HepG2 (cell line): ENCODE data around the gene FRK. TPM values are rescaled to one million over a fixed set of nuclear protein-coding genes. Genes with fewer than 3 reads are reported as not detected.

ENCODE experiments used
- AHR ChIP-seq: IDR thresholded peaks from 2 replicates; pipeline ENCODE4 v1.6.1; 2018; ENCODE audit warnings: missing genetic modification reagents, missing compliant biosample characterization
- IKZF5 ChIP-seq: IDR thresholded peaks from 2 replicates; pipeline ENCODE4 v1.6.1; 2018; ENCODE audit warnings: missing genetic modification reagents, mild to moderate bottlenecking, missing compliant biosample characterization
- KAT7 ChIP-seq: IDR thresholded peaks from 2 replicates; pipeline ENCODE4 v1.6.1; 2018; ENCODE audit warnings: borderline replicate concordance, missing compliant biosample characterization
- MAZ ChIP-seq, 2 experiments: sonication (generic) in 1 of 2; formaldehyde crosslinking in 1 of 2; IDR thresholded peaks; 2 replicates each; pipeline versions ENCODE4 v1.5.0 to v1.6.1; 2012 to 2020; ENCODE audit warnings: low read depth in 2 of 2, mild to moderate bottlenecking in 2 of 2, borderline replicate concordance in 1 of 2, improper control_type of control experiment in 1 of 2, low read length in 1 of 2, missing genetic modification reagents in 1 of 2, moderate library complexity in 1 of 2
- MYNN ChIP-seq: sonication (generic); formaldehyde crosslinking; IDR thresholded peaks from 2 replicates; pipeline ENCODE4 v1.4.0; 2020; ENCODE audit warnings: mild to moderate bottlenecking, low read depth, missing genetic modification reagents
- MZF1 ChIP-seq: sonication (generic); formaldehyde crosslinking; IDR thresholded peaks from 2 replicates; pipeline ENCODE4 v1.8.1; 2023; ENCODE audit warnings: mild to moderate bottlenecking, missing genetic modification reagents, borderline replicate concordance
- PATZ1 ChIP-seq: sonication (generic); formaldehyde crosslinking; IDR thresholded peaks from 2 replicates; pipeline ENCODE4 v1.4.0; 2020; ENCODE audit warnings: missing genetic modification reagents
- PCBP1 ChIP-seq: fragments of 200-400 bp; formaldehyde crosslinking; IDR thresholded peaks from 2 replicates; pipeline ENCODE4 v1.6.1; 2017; ENCODE audit warnings: mild to moderate bottlenecking, low read depth, low read length, borderline replicate concordance
- POLR2AphosphoS2 ChIP-seq: IDR thresholded peaks from 2 replicates; pipeline ENCODE4 v1.6.1; 2011; ENCODE audit warnings: low read depth, low read length, improper control_type of control experiment
- POLR2G ChIP-seq: fragments of 200-400 bp; formaldehyde crosslinking; IDR thresholded peaks from 2 replicates; pipeline ENCODE4 v1.6.1; 2018; ENCODE audit warnings: mild to moderate bottlenecking, low read depth, low read length, moderate library complexity
- SKI ChIP-seq: fragments of 450-650 bp; IDR thresholded peaks from one replicate; pipeline ENCODE4 v1.6.1; 2018; ENCODE audit warnings: mild to moderate bottlenecking; ENCODE audit not compliant: partially characterized antibody
- TCF7L2 ChIP-seq: IDR thresholded peaks from 2 replicates; pipeline ENCODE4 v1.6.1; 2011; ENCODE audit warnings: mild to moderate bottlenecking, low read depth, low read length, moderate library complexity
- THAP11 ChIP-seq: IDR thresholded peaks from 2 replicates; pipeline ENCODE4 v1.6.1; 2016; ENCODE audit warnings: missing biosample characterization, missing genetic modification reagents
- TRIM22 ChIP-seq: fragments of 450-650 bp; IDR thresholded peaks from 2 replicates; pipeline ENCODE4 v1.6.1; 2017
- ZFP90 ChIP-seq: sonication (generic); formaldehyde crosslinking; IDR thresholded peaks from 2 replicates; pipeline ENCODE4 v1.8.0; 2022; ENCODE audit warnings: missing genetic modification reagents, mild to moderate bottlenecking, inconsistent platforms, borderline replicate concordance
- ZNF446 ChIP-seq: sonication (generic); formaldehyde crosslinking; IDR thresholded peaks from 2 replicates; pipeline ENCODE4 v1.5.0; 2020; ENCODE audit warnings: mild to moderate bottlenecking, missing genetic modification reagents
- ZNF510 ChIP-seq: sonication (generic); formaldehyde crosslinking; IDR thresholded peaks from 2 replicates; pipeline ENCODE4 v1.4.0; 2020; ENCODE audit warnings: low read depth, mild to moderate bottlenecking, missing genetic modification reagents
- polyA plus RNA-seq, 8 experiments: library from polyadenylated mRNA; depleted of rRNA in 3 of 8; stranded (reverse) in 7 of 8; unstranded in 1 of 8; fragments of >200 nt; fragmentation: Illumina TruSeq in 4 of 8; extraction: Trizol in 4 of 8; gene quantifications; 2 replicates each; pipeline versions ENCODE4 v1.2.1 to v1.2.3, GENCODE V29; 2011 to 2016; ENCODE audit warnings: low read depth in 4 of 8, missing spikeins in 1 of 8, mixed read lengths in 1 of 8; ENCODE audit not compliant: insufficient read depth in 1 of 8
- total RNA-seq, 5 experiments: library from RNA; depleted of rRNA; stranded (reverse); fragments of >200 nt; fragmentation: Illumina TruSeq; extraction: Trizol; gene quantifications; 2 replicates each; pipeline ENCODE4 v1.2.3, GENCODE V29; 2016; ENCODE audit warnings: low read depth in 1 of 5
- TF ChIP-seq, protein P1 (sequence below): sonication (generic); formaldehyde crosslinking; IDR thresholded peaks from 2 replicates; pipeline ENCODE4 v1.8.0; 2022; ENCODE audit warnings: missing genetic modification reagents, mild to moderate bottlenecking, moderate library complexity, borderline replicate concordance
- TF ChIP-seq, protein P2 (sequence below): conservative IDR thresholded peaks from 2 replicates; pipeline ENCODE4 v1.6.1; 2018; ENCODE audit warnings: missing genetic modification reagents
- TF ChIP-seq, protein P3 (sequence below): IDR thresholded peaks from 2 replicates; pipeline ENCODE4 v1.6.1; 2016; ENCODE audit warnings: missing genetic modification reagents, missing compliant biosample characterization

Gene FRK
- total and polyA plus RNA-seq, 2 of the 13 experiments (the other 11 are each of a cell fraction or from before 2014, with no cell fraction given), result 1.3 to 2.9 TPM

- TF ChIP-seq, protein P1, sequence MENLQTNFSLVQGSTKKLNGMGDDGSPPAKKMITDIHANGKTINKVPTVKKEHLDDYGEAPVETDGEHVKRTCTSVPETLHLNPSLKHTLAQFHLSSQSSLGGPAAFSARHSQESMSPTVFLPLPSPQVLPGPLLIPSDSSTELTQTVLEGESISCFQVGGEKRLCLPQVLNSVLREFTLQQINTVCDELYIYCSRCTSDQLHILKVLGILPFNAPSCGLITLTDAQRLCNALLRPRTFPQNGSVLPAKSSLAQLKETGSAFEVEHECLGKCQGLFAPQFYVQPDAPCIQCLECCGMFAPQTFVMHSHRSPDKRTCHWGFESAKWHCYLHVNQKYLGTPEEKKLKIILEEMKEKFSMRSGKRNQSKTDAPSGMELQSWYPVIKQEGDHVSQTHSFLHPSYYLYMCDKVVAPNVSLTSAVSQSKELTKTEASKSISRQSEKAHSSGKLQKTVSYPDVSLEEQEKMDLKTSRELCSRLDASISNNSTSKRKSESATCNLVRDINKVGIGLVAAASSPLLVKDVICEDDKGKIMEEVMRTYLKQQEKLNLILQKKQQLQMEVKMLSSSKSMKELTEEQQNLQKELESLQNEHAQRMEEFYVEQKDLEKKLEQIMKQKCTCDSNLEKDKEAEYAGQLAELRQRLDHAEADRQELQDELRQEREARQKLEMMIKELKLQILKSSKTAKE (CRISPR knock-in tag), result no peak
- TF ChIP-seq TCF7L2, result no peak
- TF ChIP-seq, protein P2, sequence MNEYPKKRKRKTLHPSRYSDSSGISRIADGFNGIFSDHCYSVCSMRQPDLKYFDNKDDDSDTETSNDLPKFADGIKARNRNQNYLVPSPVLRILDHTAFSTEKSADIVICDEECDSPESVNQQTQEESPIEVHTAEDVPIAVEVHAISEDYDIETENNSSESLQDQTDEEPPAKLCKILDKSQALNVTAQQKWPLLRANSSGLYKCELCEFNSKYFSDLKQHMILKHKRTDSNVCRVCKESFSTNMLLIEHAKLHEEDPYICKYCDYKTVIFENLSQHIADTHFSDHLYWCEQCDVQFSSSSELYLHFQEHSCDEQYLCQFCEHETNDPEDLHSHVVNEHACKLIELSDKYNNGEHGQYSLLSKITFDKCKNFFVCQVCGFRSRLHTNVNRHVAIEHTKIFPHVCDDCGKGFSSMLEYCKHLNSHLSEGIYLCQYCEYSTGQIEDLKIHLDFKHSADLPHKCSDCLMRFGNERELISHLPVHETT (CRISPR knock-in tag), result no peak; the same call in 1 of the 2 replicates
- no peak for TF ChIP-seq AHR
- peak; percentile 61 for TF ChIP-seq THAP11 (CRISPR knock-in tag)
- no peak for TF ChIP-seq PCBP1
- TF ChIP-seq TRIM22, result no peak
- no peak for TF ChIP-seq MZF1 (CRISPR knock-in tag)
- TF ChIP-seq, protein P3, sequence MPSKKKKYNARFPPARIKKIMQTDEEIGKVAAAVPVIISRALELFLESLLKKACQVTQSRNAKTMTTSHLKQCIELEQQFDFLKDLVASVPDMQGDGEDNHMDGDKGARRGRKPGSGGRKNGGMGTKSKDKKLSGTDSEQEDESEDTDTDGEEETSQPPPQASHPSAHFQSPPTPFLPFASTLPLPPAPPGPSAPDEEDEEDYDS (CRISPR knock-in tag), result peak; percentile 82; the same call in 1 of the 2 replicates
- 0 out of 2 replicates have a peak, but pooled peaks have one; percentile 34 for TF ChIP-seq ZFP90 (CRISPR knock-in tag)
- TF ChIP-seq POLR2AphosphoS2, result no peak
- no peak for TF ChIP-seq MAZ (IDR thresholded peaks at IDR 0.05; ENCODE audit: borderline replicate concordance, low read depth, low read length)
- no peak; the same call in 1 of the 2 replicates for TF ChIP-seq MAZ (CRISPR knock-in tag; IDR thresholded peaks at IDR 0.05; ENCODE audit: low read depth)
- peak; percentile 93 for TF ChIP-seq POLR2G
- 0 out of 2 replicates have a peak, but pooled peaks have one; percentile 50 for TF ChIP-seq IKZF5 (CRISPR knock-in tag)
- no peak for TF ChIP-seq KAT7
- no peak for TF ChIP-seq ZNF510 (CRISPR knock-in tag)
- no peak for TF ChIP-seq MYNN
- TF ChIP-seq ZNF446, result no peak
- TF ChIP-seq PATZ1, result no peak
- TF ChIP-seq SKI, result no peak
Observed at GRCh38 chr6:116060572-116061283, at the start of gene FRK (continued).
